ENCODE results near the gene ASPHD1.

The ASPHD1 gene

GRCh38 chr16:29915590-29916247 lies 15.4 kb downstream of the ASPHD1 start:
- FAIRE-seq (no peak), DNase-seq (ENCODE audit: insufficient read length, low spot score) (no peak)
- no peak for TF ChIP-seq CTCF (IDR thresholded peaks at IDR 0.05; ENCODE audit: insufficient read depth, missing control alignments)

DNA sequence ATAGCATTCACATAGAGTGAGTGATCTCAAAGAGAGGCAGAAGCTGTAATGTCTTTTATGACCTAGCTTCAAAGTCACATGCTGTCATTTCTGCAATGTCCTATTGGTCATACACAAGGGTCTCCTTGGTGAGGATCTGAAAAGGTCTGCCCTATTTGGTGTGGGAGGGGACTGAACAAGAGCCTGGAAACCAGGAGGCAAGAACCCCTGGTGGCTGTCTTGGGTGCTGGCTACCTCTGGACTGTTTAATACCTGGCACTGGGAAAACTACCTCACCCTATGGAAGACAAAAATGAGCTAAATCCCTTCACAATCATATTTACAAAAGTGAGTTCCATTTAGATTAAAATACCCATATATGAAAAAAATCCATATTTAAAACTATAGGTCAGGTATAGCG lies 16.7 kb downstream of the ASPHD1 start:
- FAIRE-seq (no peak), DNase-seq (ENCODE audit: insufficient read length, low spot score) (no peak)
- no peak for TF ChIP-seq CTCF (IDR thresholded peaks at IDR 0.05; ENCODE audit: insufficient read depth, missing control alignments)

- no peak for FAIRE-seq
- no peak for DNase-seq (ENCODE audit: insufficient read length, low spot score)
- TF ChIP-seq CTCF (IDR thresholded peaks at IDR 0.05; ENCODE audit: insufficient read depth, missing control alignments) = no peak
Observed at GRCh38 chr16:29920288-29921033, 20.2 kb downstream of the ASPHD1 start.

- FAIRE-seq (no peak), DNase-seq (ENCODE audit: insufficient read length, low spot score) (no peak)
- TF ChIP-seq CTCF (IDR thresholded peaks at IDR 0.05; ENCODE audit: insufficient read depth, missing control alignments) = no peak
Observed at GRCh38 chr16:29921034-29921385, 20.7 kb downstream of the ASPHD1 start.

DNA sequence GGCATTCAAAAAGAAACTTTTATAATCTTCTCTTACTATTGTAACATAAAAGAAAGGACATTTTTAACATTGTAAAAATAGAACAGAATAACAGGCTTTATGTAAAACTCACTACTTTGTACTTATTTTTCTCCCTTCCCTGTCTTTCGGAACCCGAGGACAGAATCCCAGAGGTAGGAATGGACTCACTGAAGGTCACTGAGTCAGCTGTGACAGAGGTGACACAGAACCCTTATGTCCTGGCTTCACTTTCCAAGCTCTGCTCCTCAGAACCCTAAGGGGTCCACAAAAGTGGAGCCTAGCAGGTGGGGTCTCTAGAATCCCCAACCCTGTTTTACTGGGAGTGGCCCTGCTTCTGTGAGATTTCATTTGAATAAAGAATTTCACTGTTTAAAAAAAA lies 22.0 kb downstream of the ASPHD1 start:
- DNase-seq (ENCODE audit: insufficient read length, low spot score) (no peak), FAIRE-seq (no peak)
- TF ChIP-seq CTCF (IDR thresholded peaks at IDR 0.05; ENCODE audit: insufficient read depth, missing control alignments) = no peak

DNA sequence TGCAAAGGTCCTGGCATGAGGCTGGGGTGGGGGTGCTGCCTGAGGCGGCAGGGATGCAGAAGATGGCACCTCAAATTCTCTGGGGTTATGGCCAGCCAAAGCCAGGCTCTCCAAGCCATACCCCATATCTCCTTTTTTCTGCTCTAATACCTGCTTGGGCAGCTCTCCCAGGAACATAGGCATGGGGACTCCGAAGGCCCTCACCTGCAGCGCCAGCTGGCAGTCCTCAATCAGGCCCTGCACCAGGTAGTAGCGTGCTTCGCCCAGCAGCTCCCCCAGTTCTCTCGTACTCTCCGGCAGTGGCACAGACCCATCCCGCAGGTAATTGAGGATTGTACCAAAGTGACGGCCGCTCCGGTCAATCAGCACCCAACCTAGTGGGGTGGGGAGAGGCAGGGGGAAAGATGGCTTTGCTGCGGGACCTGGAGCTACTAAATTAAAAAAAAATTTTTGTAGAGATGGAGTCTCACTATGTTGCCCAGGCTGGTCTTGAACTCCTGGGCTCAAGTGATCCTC lies 22.8 kb downstream of the ASPHD1 start:
- no peak for TF ChIP-seq CTCF (IDR thresholded peaks at IDR 0.05; ENCODE audit: insufficient read depth, missing control alignments)
- no peak for DNase-seq (ENCODE audit: insufficient read length, low spot score)
- FAIRE-seq = no peak
